Activated naive CD4-positive, alpha-beta T cell (primary cell): ENCODE results near the gene SUPT3H.

Source experiments
- DNase-seq, 4 experiments: peaks; one replicate each; lab custom pipeline; 2025; lab: John Stamatoyannopoulos, UW

Gene SUPT3H

GRCh38 chr6:44788387-44788981, 589.2 kb downstream of the SUPT3H start:
- DNase-seq, result no peak

- no peak for DNase-seq
These were observed 590.4 kb downstream of the SUPT3H start for GRCh38 chr6:44787254-44787834.

GRCh38 chr6:44785130-44785529, 592.6 kb downstream of the SUPT3H start:
- DNase-seq, result no peak

DNA sequence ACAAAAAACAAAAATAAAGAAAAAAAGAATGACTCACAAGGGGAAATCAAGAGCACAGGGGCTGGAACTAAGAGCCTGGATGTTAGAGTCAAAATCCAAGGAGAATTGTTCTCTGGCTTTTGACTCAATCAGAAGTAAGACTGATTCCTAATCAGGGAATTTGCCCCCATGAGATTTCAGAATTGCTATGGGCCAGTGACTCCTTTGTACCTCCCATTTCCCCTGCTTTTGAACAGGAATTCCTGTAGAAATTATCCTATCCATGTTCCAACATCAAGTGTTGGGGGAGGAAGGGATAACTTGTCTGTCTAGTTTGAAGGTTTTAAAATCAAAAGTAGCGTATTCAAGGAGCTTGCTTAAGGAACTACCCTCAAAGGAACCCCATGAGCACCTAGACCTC, 593.5 kb downstream of the SUPT3H start:
- no peak for DNase-seq

DNA sequence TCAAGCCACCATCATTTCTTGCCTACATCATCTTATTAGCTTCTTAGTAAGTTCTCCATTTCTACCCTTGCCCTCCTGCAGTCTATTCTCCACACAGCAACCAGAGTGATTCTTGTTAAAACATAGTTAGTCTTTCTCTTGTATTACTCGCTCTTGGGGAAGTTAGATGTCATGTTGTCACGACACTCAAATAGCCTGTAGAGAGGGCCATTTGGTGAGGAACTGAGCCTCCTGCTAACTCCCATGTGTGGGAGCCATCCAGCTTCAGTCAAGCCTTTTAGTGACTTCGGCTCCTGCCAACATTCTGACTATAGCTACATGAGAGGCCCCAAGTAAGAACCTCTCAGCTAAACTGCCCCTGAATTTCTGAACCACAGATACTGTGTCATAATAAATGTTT, 594.8 kb downstream of the SUPT3H start:
- DNase-seq, result no peak

- no peak for DNase-seq
These were observed 595.7 kb downstream of the SUPT3H start for GRCh38 chr6:44781912-44782597.

GRCh38 chr6:44780161-44780560, 597.6 kb downstream of the SUPT3H start:
- no peak for DNase-seq

DNA sequence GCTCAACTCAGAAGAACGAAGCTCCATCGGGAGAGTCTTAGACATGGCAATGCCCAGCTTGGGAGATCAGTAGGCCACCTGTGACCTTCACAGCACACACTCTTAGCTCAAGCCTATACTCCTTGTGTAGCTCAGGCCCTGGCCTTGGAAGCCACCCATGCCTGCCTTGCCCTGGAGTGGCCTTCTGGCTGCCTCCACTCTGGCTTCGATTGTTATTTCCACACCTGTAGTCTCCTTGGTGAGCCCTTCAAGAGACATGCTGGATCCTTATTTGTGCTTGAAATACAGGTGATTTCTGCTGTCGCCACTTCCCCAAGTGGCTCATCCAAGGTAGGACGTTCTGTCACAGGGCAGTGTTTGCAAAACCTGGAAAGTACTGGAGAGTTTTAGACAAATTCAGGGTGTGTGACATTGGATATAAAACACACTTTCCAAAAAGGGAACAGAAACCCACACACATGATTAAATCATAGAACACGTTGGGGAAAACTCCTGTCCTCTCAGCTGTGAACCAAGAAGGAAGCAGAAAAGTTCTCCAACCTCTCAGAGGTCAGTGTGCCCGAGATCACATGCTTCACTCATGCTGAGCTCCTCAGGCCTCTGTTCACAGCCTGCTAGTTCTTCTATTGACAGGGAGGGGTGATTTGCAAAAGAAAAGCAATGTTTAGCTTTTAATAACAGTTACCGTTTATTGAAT, 598.5 kb downstream of the SUPT3H start:
- no peak for DNase-seq
